OCI-LY3 (cell line): ENCODE results near the gene COLEC11.
"Not testable (repeated sequence)": the region's sequence is repeated elsewhere in the genome, so short reads cannot be mapped to it uniquely, and the experiment has no call there.

Experiments used
- H2AFZ ChIP-seq: fragments of 200-600, 300-600 bp; shearing (Covaris generic); 2 replicates; pipeline ENCODE4 v1.6.0; 2014; ENCODE audit warnings: antibody characterized with exemption, low read depth, low read length
- H3K27ac ChIP-seq: fragments of 200-600, 300-600 bp; sonication (generic); 2 replicates; pipeline ENCODE4 v1.5.1; 2014; ENCODE audit warnings: mild to moderate bottlenecking, low read length, moderate library complexity, mixed read lengths
- H3K27me3 ChIP-seq: fragments of 200-600, 300-600 bp; sonication (generic); 2 replicates; pipeline ENCODE4 v1.6.1; 2014; ENCODE audit warnings: low read depth, low read length, mixed read lengths
- H3K36me3 ChIP-seq: fragments of 200-600, 300-600 bp; sonication (generic); replicated peaks from 2 replicates; pipeline ENCODE3; 2014; ENCODE audit warnings: low read depth, low read length, mixed read lengths
- H3K4me1 ChIP-seq: fragments of 300-600, 200-600 bp; sonication (generic); 2 replicates; pipeline ENCODE4 v1.6.1; 2014; ENCODE audit warnings: low read length, mixed read lengths
- H3K4me2 ChIP-seq: fragments of 200-600, 300-600 bp; sonication (generic); 2 replicates; pipeline ENCODE4 v1.6.1; 2014; ENCODE audit warnings: low read length, mixed read lengths
- H3K4me3 ChIP-seq: fragments of 300-600, 200-600 bp; sonication (generic); 2 replicates; pipeline ENCODE4 v1.5.1; 2014; ENCODE audit warnings: antibody characterized with exemption, mild to moderate bottlenecking, low read length, moderate library complexity
- H3K79me2 ChIP-seq: fragments of 300-600, 200-600 bp; shearing (Covaris generic); 2 replicates; pipeline ENCODE4 v1.6.1; 2014; ENCODE audit warnings: mild to moderate bottlenecking, low read length, mixed read lengths
- H3K9ac ChIP-seq: fragments of 300-600, 200-600 bp; shearing (Covaris generic); 2 replicates; pipeline ENCODE4 v1.6.0; 2014; ENCODE audit warnings: mild to moderate bottlenecking, low read length, moderate library complexity
- H3K9me3 ChIP-seq: fragments of 200-600, 300-600 bp; shearing (Covaris generic); 2 replicates; pipeline ENCODE4 v1.6.1; 2014; ENCODE audit warnings: low read length, mixed read lengths; ENCODE audit not compliant: insufficient read depth
- H4K20me1 ChIP-seq: fragments of 200-600, 300-600 bp; sonication (generic); 2 replicates; pipeline ENCODE4 v1.6.1; 2016; ENCODE audit warnings: low read length, mixed read lengths; ENCODE audit not compliant: insufficient read depth
- CTCF ChIP-seq: fragments of 200-600, 300-600 bp; sonication (generic); IDR thresholded peaks from 2 replicates; pipeline ENCODE4 v1.5.1; 2014; ENCODE audit warnings: antibody characterized with exemption, low read length, low read depth
- EZH2phosphoT487 ChIP-seq: fragments of 200-600 bp; shearing (Covaris generic); IDR thresholded peaks from 2 replicates; pipeline ENCODE4 v1.6.1; 2018; ENCODE audit warnings: antibody characterized with exemption, mixed run types, low read depth

Gene COLEC11

GRCh38 chr2:3574155-3574554 is 20.8 kb upstream of the COLEC11 start:
- TF ChIP-seq EZH2phosphoT487 (no peak), CTCF (no peak)
- Histone ChIP-seq H3K27ac (no peak overlapping the region), H3K79me2 (peaks cover 41% of the 10 kb centered on the region), H2AFZ (no peak overlapping the region), H3K4me2 (peak overlapping the region; percentile 63), H4K20me1 (peaks cover 34% of the 10 kb centered on the region), H3K9ac (no peak overlapping the region), H3K4me3 (peak overlapping the region; percentile 91), H3K4me1 (peaks cover 33% of the 10 kb centered on the region), H3K36me3 (peaks cover 34% of the 10 kb centered on the region), H3K9me3 (no peaks in the 10 kb centered on the region), H3K27me3 (no peaks in the 10 kb centered on the region)

- Histone ChIP-seq H3K27me3 (no peaks in the 10 kb centered on the region), H3K36me3 (peaks cover 50% of the 10 kb centered on the region), H3K4me2 (peak overlapping the region; percentile 88), H3K9me3 (no peaks in the 10 kb centered on the region), H3K4me3 (peak overlapping the region; percentile 91), H2AFZ (no peak overlapping the region), H3K79me2 (peaks cover 55% of the 10 kb centered on the region), H3K4me1 (peaks cover 36% of the 10 kb centered on the region), H4K20me1 (peaks cover 50% of the 10 kb centered on the region), H3K9ac (peak overlapping the region; percentile 92), H3K27ac (peak overlapping the region; percentile 53)
- TF ChIP-seq EZH2phosphoT487 (no peak), CTCF (no peak)
Observed at GRCh38 chr2:3575534-3576262, 19.2 kb upstream of the COLEC11 start.

GRCh38 chr2:3576263-3576630 is 18.7 kb upstream of the COLEC11 start:
- H3K79me2 ChIP-seq, result peaks cover 57% of the 10 kb centered on the region
- not testable (repeated sequence) for H3K9me3 ChIP-seq, H2AFZ ChIP-seq, H3K27me3 ChIP-seq
- H3K27ac ChIP-seq, result peak overlapping the region; percentile 53
- H3K4me2 ChIP-seq, result peak overlapping the region; percentile 88
- peak overlapping the region; percentile 92 for H3K9ac ChIP-seq
- peaks cover 36% of the 10 kb centered on the region for H3K4me1 ChIP-seq
- H3K4me3 ChIP-seq, result peak overlapping the region; percentile 91
- peaks cover 54% of the 10 kb centered on the region for H4K20me1 ChIP-seq
- peaks cover 55% of the 10 kb centered on the region for H3K36me3 ChIP-seq

- Histone ChIP-seq H3K4me1 (peaks cover 36% of the 10 kb centered on the region), H4K20me1 (peaks cover 62% of the 10 kb centered on the region), H3K4me3 (no peak overlapping the region), H3K79me2 (peaks cover 60% of the 10 kb centered on the region), H3K9me3 (no peaks in the 10 kb centered on the region), H3K27ac (no peak overlapping the region), H2AFZ (no peak overlapping the region), H3K36me3 (peaks cover 72% of the 10 kb centered on the region), H3K27me3 (no peaks in the 10 kb centered on the region), H3K9ac (no peak overlapping the region), H3K4me2 (peak overlapping the region; percentile 27; the same call in 1 of the 2 replicates)
- TF ChIP-seq CTCF, result no peak
- no peak for TF ChIP-seq EZH2phosphoT487
Observed at GRCh38 chr2:3578987-3579386, 15.9 kb upstream of the COLEC11 start.
